ENCODE results near the gene DDX24. TPM values are rescaled to one million over a fixed set of nuclear protein-coding genes. Genes with fewer than 3 reads are reported as not detected.

Gene DDX24
- polyA plus RNA-seq, 1 donor (not counting 4 experiments of a cell fraction or from before 2014, with no cell fraction given), result 171 TPM

- dilution Hi-C loops (cut with MboI; ENCODE audit: extremely low pct_ligation_motif_present, low sequenced_read_pairs), result no loop called here
- H4K20me1 ChIP-seq (ENCODE audit: control insufficient read depth, extremely low read depth, insufficient read depth, low read length), result no peaks in the 10 kb centered on the region
- no peak overlapping the region for H2AFZ ChIP-seq (ENCODE audit: control insufficient read depth, low read length)
- no peak overlapping the region for H3K4me2 ChIP-seq (ENCODE audit: control insufficient read depth, extremely low read depth, insufficient read depth, low read depth, low read length)
- no peak for FAIRE-seq
- no peak overlapping the region for H3K27ac ChIP-seq (ENCODE audit: control insufficient read depth, insufficient read depth, low read length)
- no peak overlapping the region for H3K9ac ChIP-seq (ENCODE audit: control insufficient read depth, extremely low read depth, insufficient read depth, low read length)
- no peaks in the 10 kb centered on the region for H3K9me3 ChIP-seq (ENCODE audit: control insufficient read depth, low read depth, low read length)
- no peaks in the 10 kb centered on the region for H3K36me3 ChIP-seq (ENCODE audit: control insufficient read depth in 2 of 2, extremely low read depth in 1 of 2, insufficient read depth in 2 of 2, low read length in 2 of 2)
- DNase-seq (ENCODE audit: low read depth, low spot score), result no peak
- peaks cover 13% of the 10 kb centered on the region for H3K4me1 ChIP-seq (ENCODE audit: control insufficient read depth, extremely low read depth, insufficient read depth, low read length)
- H3K27me3 ChIP-seq (ENCODE audit: control insufficient read depth, extremely low read depth, insufficient read depth, low read length), result peaks cover 8% of the 10 kb centered on the region
- TF ChIP-seq EZH2 (IDR thresholded peaks at IDR 0.05; ENCODE audit: low read length), result no peak
- TF ChIP-seq CTCF (optimal IDR thresholded peaks at IDR 0.05 in 1 of 3, IDR thresholded peaks at IDR 0.05 in 1 of 3, conservative IDR thresholded peaks at IDR 0.05 in 1 of 3; ENCODE audit: extremely low read depth in 1 of 3, insufficient read depth in 2 of 3, low read length in 3 of 3), result no peak
- H3K4me3 ChIP-seq (ENCODE audit: control insufficient read depth in 2 of 3, extremely low read depth in 1 of 3, insufficient read depth in 2 of 3, low read depth in 1 of 3, low read length in 3 of 3), result no peak overlapping the region
- no peaks in the 10 kb centered on the region for H3K9me1 ChIP-seq (ENCODE audit: control insufficient read depth, extremely low read depth, insufficient read depth, low read length)
- H3K79me2 ChIP-seq (ENCODE audit: control insufficient read depth, insufficient read depth, low read length), result peaks cover 2% of the 10 kb centered on the region
These were observed 35.7 kb upstream of the DDX24 start for GRCh38 chr14:94116701-94117100.

- Histone ChIP-seq H3K9me3 (ENCODE audit: control insufficient read depth, low read depth, low read length) (no peaks in the 10 kb centered on the region), H3K4me3 (ENCODE audit: control insufficient read depth in 2 of 3, extremely low read depth in 1 of 3, insufficient read depth in 2 of 3, low read depth in 1 of 3, low read length in 3 of 3) (no peak overlapping the region), H3K9me1 (ENCODE audit: control insufficient read depth, extremely low read depth, insufficient read depth, low read length) (no peaks in the 10 kb centered on the region), H3K4me2 (ENCODE audit: control insufficient read depth, extremely low read depth, insufficient read depth, low read depth, low read length) (no peak overlapping the region), H2AFZ (ENCODE audit: control insufficient read depth, low read length) (no peak overlapping the region), H3K27ac (ENCODE audit: control insufficient read depth, insufficient read depth, low read length) (no peak overlapping the region), H3K27me3 (ENCODE audit: control insufficient read depth, extremely low read depth, insufficient read depth, low read length) (peaks cover 8% of the 10 kb centered on the region), H3K36me3 (ENCODE audit: control insufficient read depth in 2 of 2, extremely low read depth in 1 of 2, insufficient read depth in 2 of 2, low read length in 2 of 2) (no peaks in the 10 kb centered on the region), H3K79me2 (ENCODE audit: control insufficient read depth, insufficient read depth, low read length) (peaks cover 12% of the 10 kb centered on the region), H3K9ac (ENCODE audit: control insufficient read depth, extremely low read depth, insufficient read depth, low read length) (no peak overlapping the region), H4K20me1 (ENCODE audit: control insufficient read depth, extremely low read depth, insufficient read depth, low read length) (no peaks in the 10 kb centered on the region), H3K4me1 (ENCODE audit: control insufficient read depth, extremely low read depth, insufficient read depth, low read length) (peaks cover 13% of the 10 kb centered on the region)
- dilution Hi-C loops (cut with MboI; ENCODE audit: extremely low pct_ligation_motif_present, low sequenced_read_pairs), result no loop called here
- no peak for DNase-seq (ENCODE audit: low read depth, low spot score)
- no peak for TF ChIP-seq CTCF (optimal IDR thresholded peaks at IDR 0.05 in 1 of 3, IDR thresholded peaks at IDR 0.05 in 1 of 3, conservative IDR thresholded peaks at IDR 0.05 in 1 of 3; ENCODE audit: extremely low read depth in 1 of 3, insufficient read depth in 2 of 3, low read length in 3 of 3)
- TF ChIP-seq EZH2 (IDR thresholded peaks at IDR 0.05; ENCODE audit: low read length), result no peak
- no peak for FAIRE-seq
These were observed 34.6 kb upstream of the DDX24 start for GRCh38 chr14:94115631-94116030.

Measured in keratinocyte (primary cell).